GM12878 (cell line): ENCODE results near the gene SHROOM2. TPM values are rescaled to one million over a fixed set of nuclear protein-coding genes. Genes with fewer than 3 reads are reported as not detected.

ENCODE experiments used
- ATAC-seq: fragments of 200-7000 bp; cut with Tn5 transposase; 3 replicates; pipeline ENCODE4 v1.9.1; 2020; ENCODE audit warnings: mild to moderate bottlenecking, moderate library complexity
- BruUV-seq: library from RNA; stranded (reverse); fragments of 400-500 nt; replicated peaks from 2 replicates; lab custom pipeline; 2021; lab: Mats Ljungman, UMichigan
- CTCF ChIA-PET: fragments of 300-600 bp; sonication (Branson Sonifier 250); formaldehyde crosslinking; extraction: SDS; loops from one replicate; lab custom pipeline; 2021; ENCODE audit warnings: inconsistent platforms; lab: Yijun Ruan, JAX
- POLR2A ChIA-PET: fragments of 350-600 bp; formaldehyde crosslinking; extraction: SDS; loops from one replicate; lab custom pipeline; 2021; ENCODE audit warnings: inconsistent platforms; lab: Charles Lee
- RAD21 ChIA-PET: fragments of 300-600 bp; sonication (Branson Sonifier 250); formaldehyde crosslinking; loops from one replicate; lab custom pipeline; 2023; ENCODE audit warnings: antibody characterized with exemption; ENCODE audit not compliant: unreplicated experiment; lab: Charles Lee
- SMC1A ChIA-PET: fragments of 300-600 bp; sonication (Branson Sonifier 250); formaldehyde crosslinking; loops from one replicate; lab custom pipeline; 2023; ENCODE audit not compliant: unreplicated experiment, uncharacterized antibody; lab: Charles Lee
- DNase-seq: peaks from one replicate; pipeline ENCODE4 v3.0.0-alpha.2; 2011; ENCODE audit warnings: low read depth, low spot score
- FAIRE-seq: peaks from 3 replicates; lab custom pipeline; 2011; peaks lifted over from hg19 to GRCh38; lab: Jason Lieb, UNC
- H2AFZ ChIP-seq: 2 replicates; pipeline ENCODE4 v1.6.0; 2011; ENCODE audit warnings: low read depth, low read length, control low read depth; ENCODE audit not compliant: control insufficient read depth
- H3K27ac ChIP-seq: 2 replicates; pipeline ENCODE4 v1.5.1; 2011; ENCODE audit warnings: control low read depth; ENCODE audit not compliant: control insufficient read depth, insufficient read depth
- H3K27me3 ChIP-seq, 2 experiments: replicated peaks in 1 of 2; 2 replicates each; pipeline versions ENCODE4 v1.6.0 to v1.6.1; 2011; ENCODE audit warnings: low read length in 1 of 2; ENCODE audit not compliant: control insufficient read depth in 2 of 2, insufficient read depth in 2 of 2
- H3K36me3 ChIP-seq, 2 experiments: 2 replicates each; pipeline ENCODE4 v1.5.1; 2011; ENCODE audit warnings: low read length in 1 of 2; ENCODE audit not compliant: control insufficient read depth in 2 of 2, insufficient read depth in 2 of 2
- H3K4me1 ChIP-seq: 2 replicates; pipeline ENCODE4 v1.6.1; 2011; ENCODE audit warnings: mild to moderate bottlenecking, low read length, moderate library complexity, mixed read lengths; ENCODE audit not compliant: control insufficient read depth, insufficient read depth
- H3K4me2 ChIP-seq: 2 replicates; pipeline ENCODE4 v1.6.0; 2011; ENCODE audit warnings: control low read depth; ENCODE audit not compliant: control insufficient read depth, insufficient read depth
- H3K4me3 ChIP-seq: fragments of 200-600 bp; sonication (generic); 2 replicates; pipeline ENCODE4 v1.5.1; 2016
- H3K79me2 ChIP-seq: 2 replicates; pipeline ENCODE4 v1.6.0; 2011; ENCODE audit warnings: low read length; ENCODE audit not compliant: control insufficient read depth, insufficient read depth
- H3K9ac ChIP-seq: 2 replicates; pipeline ENCODE4 v1.8.0; 2011; ENCODE audit warnings: low read length, control low read depth, mixed read lengths; ENCODE audit not compliant: control insufficient read depth, insufficient read depth
- H3K9me3 ChIP-seq: replicated peaks from 3 replicates; pipeline ENCODE4 v1.5.1; 2011; ENCODE audit warnings: mild to moderate bottlenecking, low read length; ENCODE audit not compliant: control insufficient read depth, insufficient read depth
- H4K20me1 ChIP-seq: 2 replicates; pipeline ENCODE4 v1.6.0; 2011; ENCODE audit not compliant: control insufficient read depth, insufficient read depth
- CBX3 ChIP-seq: fragments of 200-600 bp; sonication (generic); IDR thresholded peaks from 2 replicates; pipeline ENCODE4 v1.6.1; 2016; ENCODE audit warnings: low read depth, borderline replicate concordance
- CBX5 ChIP-seq: sonication (generic); IDR thresholded peaks from 2 replicates; pipeline ENCODE4 v1.6.1; 2016; ENCODE audit warnings: low read depth, moderate library complexity, mild to moderate bottlenecking, inconsistent platforms
- ESRRA ChIP-seq: IDR thresholded peaks from 2 replicates; pipeline ENCODE4 v1.6.1; 2012; ENCODE audit warnings: mild to moderate bottlenecking, low read length, improper control_type of control experiment
- IKZF2 ChIP-seq, 2 experiments: fragments of 450-650 bp; IDR thresholded peaks; 2 replicates each; pipeline ENCODE4 v1.6.1; 2017; ENCODE audit warnings: mild to moderate bottlenecking in 2 of 2, moderate library complexity in 2 of 2
- JUNB ChIP-seq: IDR thresholded peaks from 2 replicates; pipeline ENCODE4 v1.6.1; 2016; ENCODE audit warnings: antibody characterized with exemption, mild to moderate bottlenecking
- NFYA ChIP-seq: IDR thresholded peaks from 2 replicates; pipeline ENCODE4 v1.6.1; 2011; ENCODE audit warnings: low read depth, mild to moderate bottlenecking, low read length, improper control_type of control experiment, borderline replicate concordance
- NR2C2 ChIP-seq: IDR thresholded peaks from 2 replicates; pipeline ENCODE4 v1.6.1; 2011; ENCODE audit warnings: borderline replicate concordance, low read depth; ENCODE audit not compliant: control insufficient read depth, insufficient read length
- RAD51 ChIP-seq: fragments of 450-650 bp; IDR thresholded peaks from 2 replicates; pipeline ENCODE4 v1.6.1; 2016; ENCODE audit warnings: moderate library complexity, mild to moderate bottlenecking, inconsistent platforms
- RCOR1 ChIP-seq: conservative IDR thresholded peaks from 2 replicates; pipeline ENCODE4 v1.6.1; 2012; ENCODE audit warnings: low read depth, low read length, improper control_type of control experiment
- RUNX3 ChIP-seq: IDR thresholded peaks from 2 replicates; pipeline ENCODE4 v1.6.1; 2012; ENCODE audit warnings: low read length, inconsistent platforms
- SREBF2 ChIP-seq: IDR thresholded peaks from 2 replicates; pipeline ENCODE4 v1.6.1; 2012; ENCODE audit warnings: mild to moderate bottlenecking, low read length
- YBX1 ChIP-seq: fragments of 450-650 bp; IDR thresholded peaks from 2 replicates; pipeline ENCODE4 v1.6.1; 2016; ENCODE audit warnings: antibody characterized with exemption
- YY1 ChIP-seq: IDR thresholded peaks from 2 replicates; pipeline ENCODE4 v1.6.1; 2011; ENCODE audit warnings: low read depth, mild to moderate bottlenecking, low read length
- WGBS: methylation state at CpG from one replicate; pipeline ENCODE4 v1.1.6; 2016; ENCODE audit warnings: low lambda C conversion rate; ENCODE audit not compliant: insufficient replicate concordance, insufficient coverage; ENCODE audit errors: missing lambda C conversion rate; 5-methylcytosine and 5-hydroxymethylcytosine counted together
- in situ Hi-C: fragments of 300-500 bp; cut with MboI; formaldehyde crosslinking; loops from 9 replicates; pipeline ENCODE4 v1.14.3; 2018; ENCODE audit warnings: mixed read lengths
- intact Hi-C: fragments of 100-400 bp; cut with micrococcal nuclease; formaldehyde crosslinking; loops from one replicate; pipeline ENCODE4 v1.14.2; 2022; ENCODE audit not compliant: unreplicated experiment
- polyA plus RNA-seq, 11 experiments: library from polyadenylated mRNA; depleted of rRNA in 4 of 11; unstranded in 6 of 11; stranded (reverse) in 5 of 11; fragments of >200 nt; fragmentation: Nextera tagmentation in 4 of 11; fragmentation: Illumina TruSeq in 1 of 11; extraction: Ambion mirVana in 4 of 11; extraction: Trizol in 1 of 11; gene quantifications; 1 replicate in 1 of 11; 2 replicates in 10 of 11; pipeline versions ENCODE4 v1.2.1 to v1.2.3, GENCODE V29; 2011 to 2016; ENCODE audit warnings: inconsistent platforms in 2 of 11, missing spikeins in 2 of 11, low read depth in 1 of 11
- total RNA-seq, 4 experiments: library from RNA; depleted of rRNA in 3 of 4; stranded (reverse); fragments of >200 nt in 3 of 4; fragmentation: Illumina TruSeq in 1 of 4; extraction: Trizol in 1 of 4; gene quantifications; 2 replicates each; pipeline versions ENCODE4 v1.2.1 to v1.2.3, GENCODE V29; 2013 to 2021
- TF ChIP-seq, protein P1 (sequence below): fragments of 450-650 bp; IDR thresholded peaks from 2 replicates; pipeline ENCODE4 v1.6.1; 2017; ENCODE audit warnings: borderline replicate concordance

Gene SHROOM2
- total and polyA plus RNA-seq, 10 of the 15 experiments (the other 5 are each of a cell fraction or from before 2014, with no cell fraction given), result under 0.01 to 0.15 (median 0.09) TPM; not detected in 2

DNA sequence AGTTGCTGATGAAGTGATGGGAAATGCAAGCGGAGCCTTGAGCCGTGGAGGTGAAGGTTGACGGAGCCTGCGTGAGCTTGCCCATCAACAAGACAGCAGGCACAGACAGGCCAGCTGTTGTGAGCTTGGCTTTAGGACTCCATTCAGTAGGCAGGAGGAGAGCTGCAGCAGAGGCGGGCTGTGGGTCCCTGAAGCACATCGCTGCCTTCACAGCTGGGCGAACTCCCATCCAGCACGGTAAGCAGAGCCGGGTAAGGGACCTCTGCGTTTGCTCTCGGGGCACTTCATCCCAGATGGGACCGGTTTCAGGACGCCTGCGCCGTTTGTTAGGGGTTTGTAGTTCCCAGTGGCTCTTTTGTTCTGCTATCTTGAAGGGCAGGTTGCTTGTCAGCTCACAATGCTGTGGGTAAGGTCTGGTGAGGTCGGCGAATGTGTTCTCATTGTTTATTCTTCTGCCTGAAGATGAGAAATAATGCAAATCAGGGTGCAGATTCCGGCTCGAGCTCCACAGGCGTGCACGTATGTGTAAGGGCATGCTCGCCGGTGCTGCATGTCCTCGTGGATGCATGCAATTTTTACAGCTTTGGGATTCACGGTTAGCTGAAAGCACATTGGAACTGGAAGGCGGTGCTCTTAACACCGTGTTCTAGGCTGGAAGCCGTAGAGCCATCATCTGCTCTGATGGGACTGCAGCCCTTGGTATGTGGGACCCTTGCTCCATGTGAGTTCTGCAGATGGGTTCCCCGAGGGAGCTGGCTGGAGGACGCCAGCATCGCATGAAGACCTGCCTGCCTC is 126.3 kb downstream of the SHROOM2 start:
- Histone ChIP-seq H3K4me3 (no peak overlapping the region), H3K79me2 (no peaks in the 10 kb centered on the region), H3K36me3 (no peaks in the 10 kb centered on the region), H2AFZ (no peak overlapping the region), H3K9me3 (no peaks in the 10 kb centered on the region), H3K27me3 (no peaks in the 10 kb centered on the region; a peak in 1 of 4 replicates), H3K4me1 (no peaks in the 10 kb centered on the region), H3K27ac (no peak overlapping the region), H3K4me2 (no peak overlapping the region), H3K9ac (no peak overlapping the region), H4K20me1 (no peaks in the 10 kb centered on the region)
- DNase-seq, result no peak
- WGBS, result 27% methylated on average over 31 of the region's 31 CpGs
- TF ChIP-seq, protein P1, sequence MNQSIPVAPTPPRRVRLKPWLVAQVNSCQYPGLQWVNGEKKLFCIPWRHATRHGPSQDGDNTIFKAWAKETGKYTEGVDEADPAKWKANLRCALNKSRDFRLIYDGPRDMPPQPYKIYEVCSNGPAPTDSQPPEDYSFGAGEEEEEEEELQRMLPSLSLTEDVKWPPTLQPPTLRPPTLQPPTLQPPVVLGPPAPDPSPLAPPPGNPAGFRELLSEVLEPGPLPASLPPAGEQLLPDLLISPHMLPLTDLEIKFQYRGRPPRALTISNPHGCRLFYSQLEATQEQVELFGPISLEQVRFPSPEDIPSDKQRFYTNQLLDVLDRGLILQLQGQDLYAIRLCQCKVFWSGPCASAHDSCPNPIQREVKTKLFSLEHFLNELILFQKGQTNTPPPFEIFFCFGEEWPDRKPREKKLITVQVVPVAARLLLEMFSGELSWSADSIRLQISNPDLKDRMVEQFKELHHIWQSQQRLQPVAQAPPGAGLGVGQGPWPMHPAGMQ, result no peak
- TF ChIP-seq RAD51, result no peak
- ChIA-PET POLR2A (no interaction called here), RAD21 (no interaction called here), SMC1A (interaction anchor here (1.2 kb wide), 1 partner anchor 10 kb away, joined by 4 read pairs; no protein-coding TSS in a partner anchor), CTCF (no interaction called here)
- in situ Hi-C loops (no loop called here), intact Hi-C loops (no loop called here)
- FAIRE-seq, result no peak
- BruUV-seq, result no TSS peak
- ATAC-seq, result no peak

DNA sequence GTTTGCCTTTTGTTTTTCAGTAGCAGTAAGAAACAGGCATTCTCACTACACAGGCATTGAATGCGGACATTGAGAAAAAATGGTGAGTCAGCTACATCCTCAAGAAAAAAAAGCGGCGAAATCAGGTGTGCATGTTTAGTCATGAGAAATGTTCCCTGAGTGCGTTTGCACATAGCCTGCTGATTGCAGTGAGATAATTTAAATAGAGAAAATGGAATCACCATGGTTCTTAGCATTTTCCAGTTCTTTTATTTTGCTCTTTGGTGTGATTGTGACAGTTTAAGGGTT is 126.9 kb downstream of the SHROOM2 start:
- intact Hi-C loops (no loop called here), in situ Hi-C loops (no loop called here)
- RAD21 ChIA-PET, result no interaction called here
- 52% methylated on average over 4 of the region's 4 CpGs for WGBS
- no TSS peak for BruUV-seq
- no peak overlapping the region for H3K4me2 ChIP-seq
- ATAC-seq, result no peak
- DNase-seq, result no peak
- no peak overlapping the region for H3K27ac ChIP-seq
- FAIRE-seq, result no peak
- no peaks in the 10 kb centered on the region for H3K4me1 ChIP-seq
- no peaks in the 10 kb centered on the region; a peak in 1 of 4 replicates for H3K27me3 ChIP-seq
- H4K20me1 ChIP-seq, result no peaks in the 10 kb centered on the region
- no peak overlapping the region for H3K4me3 ChIP-seq
- no peaks in the 10 kb centered on the region for H3K9me3 ChIP-seq
- no peaks in the 10 kb centered on the region for H3K36me3 ChIP-seq
- TF ChIP-seq SREBF2 (no peak), RCOR1 (no peak), ESRRA (no peak), CBX3 (no peak), IKZF2 (IDR thresholded peaks at IDR 0.05) (no peak), YY1 (no peak), CBX5 (no peak), YBX1 (no peak), RUNX3 (no peak), JUNB (no peak), NR2C2 (no peak), NFYA (no peak)
- CTCF ChIA-PET, result no interaction called here
- POLR2A ChIA-PET, result no interaction called here
- H3K9ac ChIP-seq, result no peak overlapping the region
- no peaks in the 10 kb centered on the region for H3K79me2 ChIP-seq
- SMC1A ChIA-PET, result no interaction called here
- H2AFZ ChIP-seq, result no peak overlapping the region
